T-cell (primary cell): ENCODE data around the gene GPS1. TPM values are rescaled to one million over a fixed set of nuclear protein-coding genes. Genes with fewer than 3 reads are reported as not detected.

Experiments used
- ATAC-seq, 4 experiments: fragments of 200-7000 bp in 3 of 4; fragments of 150-1000 bp in 1 of 4; cut with Tn5 transposase; replicated peaks in 1 of 4; 1 replicate in 3 of 4; 2 replicates in 1 of 4; pipeline ENCODE4 v1.10.0; 2021; ENCODE audit warnings: moderate library complexity in 3 of 4, mild to moderate bottlenecking in 2 of 4, moderate number of reproducible peaks in 1 of 4
- CTCF ChIA-PET, 2 donors: fragments of 300-600 bp; sonication (Branson Sonifier 250); formaldehyde crosslinking; loops; one replicate each; lab custom pipeline; 2022; ENCODE audit warnings: antibody characterized with exemption in 2 of 2; lab: Charles Lee
- POLR2A ChIA-PET, 2 donors: fragments of 300-600 bp; sonication (Branson Sonifier 250); formaldehyde crosslinking; loops; one replicate each; lab custom pipeline; 2022; ENCODE audit warnings: antibody characterized with exemption in 2 of 2; lab: Charles Lee
- DNase-seq, 35 experiments: peaks; one replicate each; pipeline versions ENCODE4 v3.0.0 to v3.0.0-alpha.2; 2013 to 2023
- H3K27ac ChIP-seq: one replicate; pipeline ENCODE4 v1.5.1; 2013; ENCODE audit warnings: low read length
- H3K27me3 ChIP-seq, 2 experiments: replicated peaks in 1 of 2; 1 replicate in 1 of 2; 2 replicates in 1 of 2; pipeline versions ENCODE4 v1.6.1 to v1.7.0; 2013; ENCODE audit warnings: low read length in 1 of 2, mixed read lengths in 1 of 2; ENCODE audit not compliant: control insufficient read depth in 2 of 2, insufficient read depth in 2 of 2; ENCODE audit errors: extremely low read depth in 1 of 2
- H3K36me3 ChIP-seq, 2 donors: 1 replicate in 1 of 2; 2 replicates in 1 of 2; pipeline versions ENCODE4 v1.6.1 to v1.7.0; 2013; ENCODE audit warnings: low read length in 1 of 2; ENCODE audit not compliant: control insufficient read depth in 2 of 2, insufficient read depth in 1 of 2; ENCODE audit errors: extremely low read depth in 1 of 2
- H3K4me1 ChIP-seq, 2 experiments: 1 replicate in 1 of 2; 2 replicates in 1 of 2; pipeline versions ENCODE4 v1.6.1 to v1.7.0; 2013; ENCODE audit warnings: low read length in 2 of 2, mixed read lengths in 1 of 2; ENCODE audit not compliant: insufficient read depth in 2 of 2, control insufficient read depth in 1 of 2; ENCODE audit errors: extremely low read depth in 1 of 2
- H3K4me3 ChIP-seq, 2 donors: 1 replicate in 1 of 2; 2 replicates in 1 of 2; pipeline versions ENCODE4 v1.5.1 to v1.7.0; 2013; ENCODE audit warnings: mild to moderate bottlenecking in 2 of 2, low read length in 1 of 2, moderate library complexity in 1 of 2; ENCODE audit not compliant: control insufficient read depth in 1 of 2; ENCODE audit errors: extremely low read depth in 1 of 2
- H3K9me3 ChIP-seq: 2 replicates; pipeline ENCODE4 v1.7.0; 2013
- H3K27ac Mint-ChIP-seq, 2 donors: one replicate each; pipeline ENCODE4 v1.8.0; 2020 to 2021; ENCODE audit warnings: mild to moderate bottlenecking in 2 of 2, mixed read lengths in 2 of 2
- H3K27me3 Mint-ChIP-seq, 2 donors: one replicate each; pipeline ENCODE4 v1.8.0; 2021 to 2022; ENCODE audit warnings: mixed read lengths in 2 of 2
- H3K36me3 Mint-ChIP-seq: one replicate; pipeline ENCODE4 v1.8.0; 2021; ENCODE audit warnings: mixed read lengths
- H3K4me1 Mint-ChIP-seq, 3 donors: one replicate each; pipeline ENCODE4 v1.8.0; 2020 to 2022; ENCODE audit warnings: mixed read lengths in 3 of 3, mild to moderate bottlenecking in 1 of 3
- H3K4me3 Mint-ChIP-seq, 3 donors: one replicate each; pipeline ENCODE4 v1.8.0; 2020 to 2022; ENCODE audit warnings: mild to moderate bottlenecking in 3 of 3, mixed read lengths in 3 of 3, moderate library complexity in 3 of 3
- H3K9me3 Mint-ChIP-seq, 3 donors: one replicate each; pipeline ENCODE4 v1.8.0; 2020 to 2022; ENCODE audit warnings: mixed read lengths in 3 of 3
- WGBS: methylation state at CpG from one replicate; pipeline ENCODE4 v1.1.5; 2013; ENCODE audit warnings: missing lambda C conversion rate; ENCODE audit not compliant: insufficient coverage; 5-methylcytosine and 5-hydroxymethylcytosine counted together
- total RNA-seq, 35 experiments: library from RNA in 6 of 35; stranded (reverse) in 6 of 35; fragments of 120-200 nt in 1 of 35; gene quantifications; one replicate each; pipeline versions ENCODE4 v1.2.1 to v1.2.4 and lab custom pipeline; 2013 to 2026

Gene GPS1
- total RNA-seq, 5 donors from 2014 or later (not counting 1 experiment from before 2014, with no cell fraction given) = 75.3 to 117 (median 98.0) TPM

- ChIA-PET POLR2A (no interaction called here), CTCF (interaction anchor here in 1 of 2 donors (0.6 kb wide), 1 partner anchor 448 kb away, joined by 3 read pairs; no protein-coding TSS in a partner anchor)
- ATAC-seq = no peak
- Histone ChIP-seq H3K36me3 (peaks cover 43 to 83% of the 10 kb centered on the region in 2 donors), H3K27me3 (no peaks in the 10 kb centered on the region), H3K4me1 (no peaks in the 10 kb centered on the region), H3K4me3 (no peak overlapping the region), H3K27ac (no peak overlapping the region), H3K9me3 (no peaks in the 10 kb centered on the region)
- Mint-ChIP-seq H3K27me3 (no peaks in the 10 kb centered on the region), H3K9me3 (no peaks in the 10 kb centered on the region), H3K4me1 (no peaks in the 10 kb centered on the region), H3K36me3 (peaks cover 4% of the 10 kb centered on the region), H3K27ac (no peak overlapping the region), H3K4me3 (no peak overlapping the region)
- 97% methylated on average over 21 of the region's 39 CpGs for WGBS
- DNase-seq = peak in 2 of 35 experiments; percentile 3
Observed at GRCh38 chr17:82086941-82087906, 35.5 kb downstream of the GPS1 start.

GRCh38 chr17:82087961-82088837 lies 36.5 kb downstream of the GPS1 start:
- no peak overlapping the region for H3K27ac ChIP-seq
- Mint-ChIP-seq H3K4me3 (no peak overlapping the region), H3K9me3 (no peaks in the 10 kb centered on the region), H3K27me3 (no peaks in the 10 kb centered on the region), H3K27ac (no peak overlapping the region), H3K36me3 (peaks cover 6% of the 10 kb centered on the region), H3K4me1 (no peaks in the 10 kb centered on the region)
- ChIA-PET POLR2A (no interaction called here), CTCF (interaction anchor here in 1 of 2 donors (0.6 kb wide), 1 partner anchor 46 kb away, joined by 3 read pairs; no protein-coding TSS in a partner anchor)
- H3K4me3 ChIP-seq = no peak overlapping the region
- ATAC-seq = no peak
- 97% methylated on average over 34 of the region's 48 CpGs for WGBS
- H3K27me3 ChIP-seq = no peaks in the 10 kb centered on the region
- H3K36me3 ChIP-seq = peaks cover 35 to 82% of the 10 kb centered on the region in 2 donors
- H3K9me3 ChIP-seq = no peaks in the 10 kb centered on the region
- no peaks in the 10 kb centered on the region for H3K4me1 ChIP-seq
- DNase-seq = peak in 1 of 35 experiments; percentile 3

GRCh38 chr17:82088838-82089722 lies 37.4 kb downstream of the GPS1 start:
- ChIA-PET CTCF (no interaction called here), POLR2A (no interaction called here)
- Mint-ChIP-seq H3K4me1 (no peaks in the 10 kb centered on the region), H3K27ac (no peak overlapping the region), H3K27me3 (no peaks in the 10 kb centered on the region), H3K9me3 (no peaks in the 10 kb centered on the region), H3K36me3 (peaks cover 7% of the 10 kb centered on the region), H3K4me3 (no peak overlapping the region)
- H3K27ac ChIP-seq = no peak overlapping the region
- H3K4me1 ChIP-seq = no peaks in the 10 kb centered on the region
- no peaks in the 10 kb centered on the region for H3K9me3 ChIP-seq
- H3K27me3 ChIP-seq = no peaks in the 10 kb centered on the region
- H3K4me3 ChIP-seq = no peak overlapping the region
- WGBS = 98% methylated on average over 43 of the region's 47 CpGs
- H3K36me3 ChIP-seq = peaks cover 31 to 82% of the 10 kb centered on the region in 2 donors
- DNase-seq (peak in 2 of 35 experiments; percentile 2 to 5), ATAC-seq (no peak)

- Mint-ChIP-seq H3K36me3 (peaks cover 4% of the 10 kb centered on the region), H3K27me3 (no peaks in the 10 kb centered on the region), H3K4me3 (no peak overlapping the region), H3K27ac (no peak overlapping the region), H3K9me3 (no peaks in the 10 kb centered on the region), H3K4me1 (no peaks in the 10 kb centered on the region)
- 95% methylated on average over 26 of the region's 29 CpGs for WGBS
- no peaks in the 10 kb centered on the region for H3K9me3 ChIP-seq
- POLR2A ChIA-PET = interaction anchor here in 1 of 2 donors (0.5 kb wide), 1 partner anchor 964 kb away, joined by 3 read pairs; no protein-coding TSS in a partner anchor
- CTCF ChIA-PET = no interaction called here
- peak in 1 of 35 experiments; percentile 4 for DNase-seq
- ATAC-seq = no peak
- H3K4me3 ChIP-seq = no peak overlapping the region
- no peaks in the 10 kb centered on the region for H3K4me1 ChIP-seq
- H3K27ac ChIP-seq = no peak overlapping the region
- H3K27me3 ChIP-seq = no peaks in the 10 kb centered on the region
- peaks cover 25 to 80% of the 10 kb centered on the region in 2 donors for H3K36me3 ChIP-seq
Observed at GRCh38 chr17:82089723-82090548, 38.2 kb downstream of the GPS1 start.

- H3K4me1 ChIP-seq = peaks cover 0 to 3% of the 10 kb centered on the region in 2 experiments
- H3K27ac ChIP-seq = no peak overlapping the region
- no peaks in the 10 kb centered on the region for H3K27me3 Mint-ChIP-seq
- ChIA-PET POLR2A (interaction anchor here in 1 of 2 donors (0.5 kb wide), 1 partner anchor 25 kb away, joined by 7 read pairs; no protein-coding TSS in a partner anchor), CTCF (no interaction called here)
- ATAC-seq (no peak), DNase-seq (peak in 1 of 35 experiments; percentile 1)
- H3K9me3 ChIP-seq = no peaks in the 10 kb centered on the region
- no peaks in the 10 kb centered on the region for H3K27me3 ChIP-seq
- H3K9me3 Mint-ChIP-seq = no peaks in the 10 kb centered on the region
- no peak overlapping the region for H3K4me3 Mint-ChIP-seq
- peaks cover 4% of the 10 kb centered on the region for H3K36me3 Mint-ChIP-seq
- H3K36me3 ChIP-seq = peaks cover 26 to 84% of the 10 kb centered on the region in 2 donors
- H3K4me3 ChIP-seq = no peak overlapping the region
- WGBS = 97% methylated on average over 24 of the region's 29 CpGs
- no peak overlapping the region for H3K27ac Mint-ChIP-seq
- no peaks in the 10 kb centered on the region for H3K4me1 Mint-ChIP-seq
Observed at GRCh38 chr17:82090549-82091263, 39.0 kb downstream of the GPS1 start.
